T-cell (primary cell): ENCODE data around the gene CNNM3. TPM values are rescaled to one million over a fixed set of nuclear protein-coding genes. Genes with fewer than 3 reads are reported as not detected.
"Not testable (repeated sequence)": the region's sequence is repeated elsewhere in the genome, so short reads cannot be mapped to it uniquely, and the experiment has no call there.

ENCODE experiments used
- ATAC-seq, 4 experiments: fragments of 200-7000 bp in 3 of 4; fragments of 150-1000 bp in 1 of 4; cut with Tn5 transposase; replicated peaks in 1 of 4; 1 replicate in 3 of 4; 2 replicates in 1 of 4; pipeline ENCODE4 v1.10.0; 2021; ENCODE audit warnings: moderate library complexity in 3 of 4, mild to moderate bottlenecking in 2 of 4, moderate number of reproducible peaks in 1 of 4
- CTCF ChIA-PET, 2 donors: fragments of 300-600 bp; sonication (Branson Sonifier 250); formaldehyde crosslinking; loops; one replicate each; lab custom pipeline; 2022; ENCODE audit warnings: antibody characterized with exemption in 2 of 2; lab: Charles Lee
- POLR2A ChIA-PET, 2 donors: fragments of 300-600 bp; sonication (Branson Sonifier 250); formaldehyde crosslinking; loops; one replicate each; lab custom pipeline; 2022; ENCODE audit warnings: antibody characterized with exemption in 2 of 2; lab: Charles Lee
- DNase-seq, 35 experiments: peaks; one replicate each; pipeline versions ENCODE4 v3.0.0 to v3.0.0-alpha.2; 2013 to 2023
- H3K27ac ChIP-seq: one replicate; pipeline ENCODE4 v1.5.1; 2013; ENCODE audit warnings: low read length
- H3K27me3 ChIP-seq, 2 experiments: replicated peaks in 1 of 2; 1 replicate in 1 of 2; 2 replicates in 1 of 2; pipeline versions ENCODE4 v1.6.1 to v1.7.0; 2013; ENCODE audit warnings: low read length in 1 of 2, mixed read lengths in 1 of 2; ENCODE audit not compliant: control insufficient read depth in 2 of 2, insufficient read depth in 2 of 2; ENCODE audit errors: extremely low read depth in 1 of 2
- H3K36me3 ChIP-seq, 2 donors: 1 replicate in 1 of 2; 2 replicates in 1 of 2; pipeline versions ENCODE4 v1.6.1 to v1.7.0; 2013; ENCODE audit warnings: low read length in 1 of 2; ENCODE audit not compliant: control insufficient read depth in 2 of 2, insufficient read depth in 1 of 2; ENCODE audit errors: extremely low read depth in 1 of 2
- H3K4me1 ChIP-seq, 2 experiments: 1 replicate in 1 of 2; 2 replicates in 1 of 2; pipeline versions ENCODE4 v1.6.1 to v1.7.0; 2013; ENCODE audit warnings: low read length in 2 of 2, mixed read lengths in 1 of 2; ENCODE audit not compliant: insufficient read depth in 2 of 2, control insufficient read depth in 1 of 2; ENCODE audit errors: extremely low read depth in 1 of 2
- H3K4me3 ChIP-seq, 2 donors: 1 replicate in 1 of 2; 2 replicates in 1 of 2; pipeline versions ENCODE4 v1.5.1 to v1.7.0; 2013; ENCODE audit warnings: mild to moderate bottlenecking in 2 of 2, low read length in 1 of 2, moderate library complexity in 1 of 2; ENCODE audit not compliant: control insufficient read depth in 1 of 2; ENCODE audit errors: extremely low read depth in 1 of 2
- H3K9me3 ChIP-seq: 2 replicates; pipeline ENCODE4 v1.7.0; 2013
- H3K27ac Mint-ChIP-seq, 2 donors: one replicate each; pipeline ENCODE4 v1.8.0; 2020 to 2021; ENCODE audit warnings: mild to moderate bottlenecking in 2 of 2, mixed read lengths in 2 of 2
- H3K27me3 Mint-ChIP-seq, 2 donors: one replicate each; pipeline ENCODE4 v1.8.0; 2021 to 2022; ENCODE audit warnings: mixed read lengths in 2 of 2
- H3K36me3 Mint-ChIP-seq: one replicate; pipeline ENCODE4 v1.8.0; 2021; ENCODE audit warnings: mixed read lengths
- H3K4me1 Mint-ChIP-seq, 3 donors: one replicate each; pipeline ENCODE4 v1.8.0; 2020 to 2022; ENCODE audit warnings: mixed read lengths in 3 of 3, mild to moderate bottlenecking in 1 of 3
- H3K4me3 Mint-ChIP-seq, 3 donors: one replicate each; pipeline ENCODE4 v1.8.0; 2020 to 2022; ENCODE audit warnings: mild to moderate bottlenecking in 3 of 3, mixed read lengths in 3 of 3, moderate library complexity in 3 of 3
- H3K9me3 Mint-ChIP-seq, 3 donors: one replicate each; pipeline ENCODE4 v1.8.0; 2020 to 2022; ENCODE audit warnings: mixed read lengths in 3 of 3
- WGBS: methylation state at CpG from one replicate; pipeline ENCODE4 v1.1.5; 2013; ENCODE audit warnings: missing lambda C conversion rate; ENCODE audit not compliant: insufficient coverage; 5-methylcytosine and 5-hydroxymethylcytosine counted together
- total RNA-seq, 35 experiments: library from RNA in 6 of 35; stranded (reverse) in 6 of 35; fragments of 120-200 nt in 1 of 35; gene quantifications; one replicate each; pipeline versions ENCODE4 v1.2.1 to v1.2.4 and lab custom pipeline; 2013 to 2026

CNNM3 gene
- total RNA-seq, 5 donors from 2014 or later (not counting 1 experiment from before 2014, with no cell fraction given) = 44.2 to 55.3 (median 48.0) TPM

DNA sequence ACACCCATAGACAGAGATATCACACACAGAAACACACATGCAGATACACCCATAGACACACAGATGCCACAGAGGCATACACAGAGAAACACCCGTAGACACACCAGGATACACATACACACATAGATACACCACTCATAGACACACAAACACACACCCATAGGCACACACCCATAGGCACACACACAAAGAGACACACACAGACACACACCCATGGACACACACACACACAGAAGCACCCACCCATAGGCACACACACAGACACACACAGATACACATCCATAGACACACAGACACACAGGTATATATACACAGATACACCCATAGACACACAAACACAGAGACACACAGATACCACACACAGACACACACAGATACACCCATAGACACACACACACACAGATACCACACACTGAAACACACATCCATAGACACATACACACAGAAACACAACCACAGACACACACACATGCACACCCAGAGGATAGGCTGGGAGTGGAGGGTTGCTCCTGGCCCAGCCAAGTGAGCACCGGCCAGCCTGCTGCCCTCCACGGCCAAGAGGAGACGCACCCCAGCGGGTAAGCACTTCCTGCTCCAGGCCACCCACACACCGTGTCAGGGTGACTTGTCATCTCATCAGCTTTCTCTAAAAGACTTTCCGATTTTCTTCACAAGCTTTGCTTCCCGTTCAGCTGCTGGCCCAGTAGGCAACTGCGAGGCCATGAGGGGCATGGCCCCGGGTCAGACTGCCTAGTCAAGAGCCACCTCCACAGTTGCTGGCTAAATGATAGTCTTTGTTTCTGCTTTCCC is 14.1 kb upstream of the CNNM3 start:
- Mint-ChIP-seq H3K36me3 (peaks cover 13% of the 10 kb centered on the region), H3K4me1 (peaks cover 12 to 17% (median 16%) of the 10 kb centered on the region in 3 donors), H3K27ac (no peak overlapping the region), H3K27me3 (no peaks in the 10 kb centered on the region), H3K9me3 (no peaks in the 10 kb centered on the region), H3K4me3 (no peak overlapping the region)
- no peak overlapping the region for H3K4me3 ChIP-seq
- H3K27ac ChIP-seq = peak overlapping the region; percentile 46
- CTCF ChIA-PET = interaction anchor here (0.6 to 1.0 kb wide), 3 partner anchors 9 to 56 kb away, joined by 3 read pairs; partner anchors contain the start of gene ANKRD39 (in 1 of the 2)
- H3K9me3 ChIP-seq = no peaks in the 10 kb centered on the region
- POLR2A ChIA-PET = no interaction called here
- DNase-seq (peak in 5 of 35 experiments; percentile 8 to 33 (median 27)), ATAC-seq (peak in 1 of 4 experiments; percentile 35)
- no peaks in the 10 kb centered on the region for H3K27me3 ChIP-seq
- peaks cover 0 to 33% of the 10 kb centered on the region in 2 experiments for H3K4me1 ChIP-seq
- H3K36me3 ChIP-seq = peaks cover 5 to 10% of the 10 kb centered on the region in 2 donors
- WGBS = 29% methylated on average over 10 of the region's 10 CpGs

DNA sequence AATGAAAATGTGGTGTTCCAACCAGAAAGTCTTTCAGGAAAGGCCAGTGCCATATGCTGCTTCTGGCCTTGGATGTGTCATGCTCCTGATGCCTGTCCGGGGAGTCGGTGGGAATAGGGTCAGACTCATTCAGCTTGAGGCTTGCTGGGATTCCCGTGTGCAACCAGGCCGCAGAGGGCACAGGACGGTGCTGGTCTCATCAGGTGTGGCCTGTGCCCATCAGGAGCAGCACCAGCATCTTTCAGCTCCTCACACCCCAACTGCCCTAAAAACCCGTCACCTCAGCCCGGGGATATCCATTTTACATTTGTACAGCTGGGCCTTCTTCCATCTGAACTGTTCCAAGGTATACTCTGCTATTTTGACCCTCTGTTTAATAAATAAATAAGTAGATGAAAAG is 13.3 kb upstream of the CNNM3 start:
- Mint-ChIP-seq H3K4me1 (peaks cover 18 to 24% (median 21%) of the 10 kb centered on the region in 3 donors), H3K27ac (peak overlapping the region in 1 of 2 donors; percentile 55), H3K36me3 (peaks cover 13% of the 10 kb centered on the region)

DNA sequence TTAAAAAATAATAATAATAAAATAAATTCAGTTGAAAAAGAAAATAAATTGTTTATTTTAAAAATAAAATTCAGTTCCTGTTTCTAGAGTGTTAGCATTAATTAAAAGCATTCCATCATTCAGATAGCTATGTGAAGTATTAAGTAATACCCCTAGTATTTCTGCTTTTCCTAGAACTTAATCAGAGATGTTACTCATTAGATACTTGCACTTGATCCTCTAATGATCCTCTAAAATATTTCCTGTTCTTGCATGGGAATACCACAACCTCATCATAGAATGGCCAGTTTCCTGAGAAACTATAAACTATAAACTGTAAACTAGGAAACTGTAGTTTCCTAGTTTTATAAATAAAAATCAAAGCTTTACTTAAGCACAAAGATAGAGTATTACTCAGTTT is 11.1 kb upstream of the CNNM3 start:
- no peak overlapping the region for H3K4me3 Mint-ChIP-seq
- ATAC-seq = no peak
- Histone ChIP-seq H3K4me3 (no peak overlapping the region), H3K36me3 (peaks cover 3 to 9% of the 10 kb centered on the region in 2 donors), H3K9me3 (no peaks in the 10 kb centered on the region), H3K27me3 (no peaks in the 10 kb centered on the region), H3K27ac (no peak overlapping the region), H3K4me1 (peaks cover 0 to 44% of the 10 kb centered on the region in 2 experiments)
- no peak for DNase-seq
- H3K9me3 Mint-ChIP-seq = no peaks in the 10 kb centered on the region
- CTCF ChIA-PET = interaction anchor here (0.6 to 0.7 kb wide), 3 partner anchors 13 to 222 kb away, joined by 3 to 4 read pairs (median 3); no protein-coding TSS in a partner anchor
- H3K27me3 Mint-ChIP-seq = no peaks in the 10 kb centered on the region
- peaks cover 21 to 34% (median 28%) of the 10 kb centered on the region in 3 donors for H3K4me1 Mint-ChIP-seq
- peak overlapping the region; percentile 57 to 83 for H3K27ac Mint-ChIP-seq
- POLR2A ChIA-PET = interaction anchor here in 1 of 2 donors (0.7 kb wide), 1 partner anchor 570 kb away, joined by 7 read pairs; no protein-coding TSS in a partner anchor
- H3K36me3 Mint-ChIP-seq = peaks cover 2% of the 10 kb centered on the region

More for the DNA sequence above, 13.3 kb upstream of the CNNM3 start:
- CTCF ChIA-PET = interaction anchor here in 1 of 2 donors (1.0 kb wide), 1 partner anchor 8 kb away, joined by 3 read pairs; no protein-coding TSS in a partner anchor
- H3K27me3 ChIP-seq = no peaks in the 10 kb centered on the region
- no peak overlapping the region for H3K4me3 ChIP-seq
- Mint-ChIP-seq H3K27me3 (no peaks in the 10 kb centered on the region), H3K4me3 (no peak overlapping the region), H3K9me3 (no peaks in the 10 kb centered on the region)
- POLR2A ChIA-PET = no interaction called here
- H3K4me1 ChIP-seq = peaks cover 0 to 40% of the 10 kb centered on the region in 2 experiments
- no peak for ATAC-seq
- peak overlapping the region; percentile 46 for H3K27ac ChIP-seq
- DNase-seq = no peak
- no peaks in the 10 kb centered on the region for H3K9me3 ChIP-seq
- H3K36me3 ChIP-seq = peaks cover 4 to 5% of the 10 kb centered on the region in 2 donors
- 96% methylated on average over 6 of the region's 7 CpGs for WGBS

DNA sequence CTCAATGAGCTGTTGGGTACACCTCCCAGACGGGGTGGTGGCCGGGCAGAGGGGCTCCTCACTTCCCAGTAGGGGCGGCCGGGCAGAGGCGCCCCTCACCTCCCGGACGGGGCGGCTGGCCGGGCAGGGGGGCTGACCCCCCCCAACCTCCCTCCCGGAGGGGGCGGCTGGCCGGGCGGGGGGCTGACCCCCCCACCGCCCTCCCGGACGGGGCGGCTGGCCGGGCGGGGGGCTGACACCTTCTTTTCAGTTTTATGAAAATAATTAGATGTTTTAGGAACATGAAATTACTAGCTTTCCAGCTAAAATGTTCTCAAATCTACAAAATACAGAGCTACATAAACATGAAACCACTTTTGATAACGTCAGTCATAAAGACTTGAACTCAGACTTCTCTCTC is 10.1 kb upstream of the CNNM3 start:
- CTCF ChIA-PET = interaction anchor here (0.6 to 1.4 kb wide), 4 partner anchors 27 to 52 kb away, joined by 3 to 7 read pairs (median 3); partner anchors contain the start of gene ANKRD39 (in 1 of the 2)
- DNase-seq, H3K4me3 ChIP-seq: not testable (repeated sequence)

DNA sequence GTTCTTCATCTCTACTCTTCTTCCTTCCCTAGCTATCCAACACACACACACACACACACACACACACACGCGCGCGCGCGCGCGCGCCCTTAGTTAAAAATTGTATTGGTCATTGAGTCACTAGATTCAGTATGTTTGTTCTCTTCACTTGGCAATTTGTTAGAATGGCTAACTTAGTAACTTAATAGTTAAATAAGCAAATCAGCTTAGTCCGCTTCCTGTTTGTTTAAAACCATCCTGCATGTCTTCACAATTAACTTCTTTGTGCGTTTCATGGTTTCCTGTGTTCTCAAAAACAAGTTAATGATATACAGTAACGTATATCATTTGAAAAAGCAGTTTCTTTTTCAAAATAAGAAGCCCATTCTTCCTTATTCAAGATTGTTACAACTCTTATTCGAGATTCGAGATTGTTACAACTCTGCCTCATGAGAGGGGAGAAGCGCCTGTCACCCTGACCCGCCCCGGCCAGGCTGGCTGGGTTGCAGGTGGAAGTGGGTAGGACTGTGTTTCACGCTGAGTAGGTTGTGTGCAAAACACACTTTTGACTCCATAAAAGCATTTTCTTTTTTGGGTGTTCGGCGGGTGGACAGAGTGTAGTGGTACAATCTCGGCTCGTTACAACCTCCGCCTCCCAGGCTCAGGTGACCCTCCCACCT is 9.5 kb upstream of the CNNM3 start:
- H3K27me3 Mint-ChIP-seq = no peaks in the 10 kb centered on the region
- peak overlapping the region; percentile 25 to 28 for H3K4me3 ChIP-seq
- no peaks in the 10 kb centered on the region for H3K9me3 Mint-ChIP-seq
- peak overlapping the region; percentile 77 for H3K27ac ChIP-seq
- H3K27me3 ChIP-seq = no peaks in the 10 kb centered on the region
- peak; percentile 42 to 84 (median 66) for DNase-seq
- peaks cover 0 to 31% of the 10 kb centered on the region in 2 experiments for H3K4me1 ChIP-seq
- H3K4me3 Mint-ChIP-seq = peak overlapping the region; percentile 67 to 70 (median 69)
- peaks cover 3 to 17% of the 10 kb centered on the region in 2 donors for H3K36me3 ChIP-seq
- H3K9me3 ChIP-seq = no peaks in the 10 kb centered on the region
- H3K4me1 Mint-ChIP-seq = peaks cover 21 to 39% (median 30%) of the 10 kb centered on the region in 3 donors
- H3K36me3 Mint-ChIP-seq = peaks cover 2% of the 10 kb centered on the region
- peak overlapping the region; percentile 97 to 100 for H3K27ac Mint-ChIP-seq
- CTCF ChIA-PET = interaction anchor here (0.6 to 1.4 kb wide), 5 partner anchors 28 to 52 kb away, joined by 3 to 7 read pairs (median 3); partner anchors contain the start of gene ANKRD39 (in 1 of the 2)
- POLR2A ChIA-PET = interaction anchor here in 1 of 2 donors (0.6 to 1.0 kb wide), 2 partner anchors 33 to 50 kb away, joined by 3 to 5 read pairs; no protein-coding TSS in a partner anchor
- WGBS = no CpG with 5 or more reads among the region's 23 CpGs
- ATAC-seq = peak; percentile 79 to 90 (median 88)

More for the DNA sequence above, 10.1 kb upstream of the CNNM3 start:
- Histone ChIP-seq H3K4me1 (peaks cover 0 to 38% of the 10 kb centered on the region in 2 experiments), H3K27ac (peak overlapping the region; percentile 77), H3K36me3 (peaks cover 3 to 13% of the 10 kb centered on the region in 2 donors)
- not testable (repeated sequence) for ATAC-seq, H3K9me3 ChIP-seq, H3K36me3 Mint-ChIP-seq, H3K27me3 ChIP-seq, H3K9me3 Mint-ChIP-seq, H3K27me3 Mint-ChIP-seq
- POLR2A ChIA-PET = interaction anchor here in 1 of 2 donors (1.0 kb wide), 1 partner anchor 32 kb away, joined by 5 read pairs; no protein-coding TSS in a partner anchor
- peak overlapping the region in 2 of 3 donors; percentile 67 to 69 for H3K4me3 Mint-ChIP-seq
- H3K27ac Mint-ChIP-seq = peak overlapping the region; percentile 97 to 100
- WGBS = no CpG with 5 or more reads among the region's 20 CpGs
- H3K4me1 Mint-ChIP-seq = peaks cover 21 to 38% (median 30%) of the 10 kb centered on the region in 3 donors
